HepG2 (cell line): ENCODE measurements around the gene GNG7. TPM values are rescaled to one million over a fixed set of nuclear protein-coding genes. Genes with fewer than 3 reads are reported as not detected.

ENCODE experiments used
- DZIP1 ChIP-seq: sonication (generic); formaldehyde crosslinking; IDR thresholded peaks from 2 replicates; pipeline ENCODE4 v1.5.0; 2020; ENCODE audit warnings: mild to moderate bottlenecking, missing genetic modification reagents
- ISX ChIP-seq: sonication (generic); formaldehyde crosslinking; conservative IDR thresholded peaks from 2 replicates; pipeline ENCODE4 v1.5.0; 2020; ENCODE audit warnings: missing genetic modification reagents
- SNAPC4 ChIP-seq: sonication (generic); formaldehyde crosslinking; IDR thresholded peaks from 2 replicates; pipeline ENCODE4 v1.4.0; 2020; ENCODE audit warnings: mild to moderate bottlenecking, missing genetic modification reagents
- ZNF280D ChIP-seq: sonication (generic); formaldehyde crosslinking; IDR thresholded peaks from 2 replicates; pipeline ENCODE4 v1.5.1; 2020; ENCODE audit warnings: mild to moderate bottlenecking, missing genetic modification reagents
- ZNF567 ChIP-seq: sonication (generic); formaldehyde crosslinking; IDR thresholded peaks from 2 replicates; pipeline ENCODE4 v1.8.1; 2023; ENCODE audit warnings: mild to moderate bottlenecking, missing genetic modification reagents, borderline replicate concordance
- ZNF580 ChIP-seq: IDR thresholded peaks from 2 replicates; pipeline ENCODE4 v1.6.1; 2016; ENCODE audit warnings: low read depth, borderline replicate concordance
- polyA plus RNA-seq, 8 experiments: library from polyadenylated mRNA; depleted of rRNA in 3 of 8; stranded (reverse) in 7 of 8; unstranded in 1 of 8; fragments of >200 nt; fragmentation: Illumina TruSeq in 4 of 8; extraction: Trizol in 4 of 8; gene quantifications; 2 replicates each; pipeline versions ENCODE4 v1.2.1 to v1.2.3, GENCODE V29; 2011 to 2016; ENCODE audit warnings: low read depth in 4 of 8, missing spikeins in 1 of 8, mixed read lengths in 1 of 8; ENCODE audit not compliant: insufficient read depth in 1 of 8
- total RNA-seq, 5 experiments: library from RNA; depleted of rRNA; stranded (reverse); fragments of >200 nt; fragmentation: Illumina TruSeq; extraction: Trizol; gene quantifications; 2 replicates each; pipeline ENCODE4 v1.2.3, GENCODE V29; 2016; ENCODE audit warnings: low read depth in 1 of 5
- TF ChIP-seq, protein P1 (sequence below): sonication (generic); formaldehyde crosslinking; IDR thresholded peaks from 2 replicates; pipeline ENCODE4 v1.4.0; 2020; ENCODE audit warnings: missing genetic modification reagents, borderline replicate concordance
- TF ChIP-seq, protein P2 (sequence below): sonication (generic); formaldehyde crosslinking; IDR thresholded peaks from 2 replicates; pipeline ENCODE4 v1.4.0; 2020; ENCODE audit warnings: missing genetic modification reagents

Gene GNG7
- total and polyA plus RNA-seq, 2 of the 13 experiments (the other 11 are each of a cell fraction or from before 2014, with no cell fraction given): 1.4 to 3.3 TPM

DNA sequence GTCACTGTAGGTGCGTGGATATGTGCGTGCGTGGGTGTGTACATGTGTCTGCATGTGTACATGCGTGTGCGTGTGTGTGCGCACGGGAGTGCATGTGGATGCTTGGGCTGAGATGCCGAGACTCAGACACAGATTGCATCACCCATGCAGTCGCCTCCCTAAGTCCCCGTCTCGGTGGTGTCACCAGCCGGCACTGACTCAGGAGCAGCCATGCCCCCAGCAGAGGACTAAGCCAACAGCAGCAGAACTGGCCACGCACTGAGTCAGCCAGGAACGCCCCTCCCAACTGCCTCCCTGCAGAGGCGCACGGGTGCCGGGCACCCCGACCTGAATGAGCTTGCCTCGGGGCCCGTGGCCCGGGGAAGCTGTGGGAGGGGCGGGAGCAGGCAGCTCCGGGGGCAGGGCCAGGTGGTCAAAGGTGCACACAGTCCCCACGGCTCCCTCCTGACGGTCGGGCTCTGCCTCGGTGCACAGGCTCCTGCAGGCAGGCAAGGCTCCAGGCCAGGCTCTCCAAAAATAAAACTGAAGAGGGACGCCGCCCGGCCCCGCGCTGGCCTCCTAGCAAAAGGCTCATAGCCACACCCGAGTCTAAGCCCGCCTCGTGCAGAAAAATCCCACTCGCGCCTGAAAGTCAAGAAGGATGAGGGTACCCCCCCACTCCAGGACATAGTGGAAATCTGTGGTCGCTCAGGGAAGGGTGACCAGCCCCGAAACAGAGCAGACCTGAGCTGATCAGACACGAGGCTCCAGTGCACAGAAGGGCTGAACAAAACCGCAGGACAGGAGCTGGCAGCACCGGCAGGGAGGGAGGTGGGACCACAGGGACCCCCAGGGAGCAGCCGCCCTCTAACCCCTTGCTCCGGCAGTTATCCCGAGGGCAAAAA, 177.4 kb downstream of the GNG7 start (continued):
- TF ChIP-seq ZNF280D (CRISPR knock-in tag) (no peak), DZIP1 (CRISPR knock-in tag) (no peak; the same call in 1 of the 2 replicates), SNAPC4 (CRISPR knock-in tag) (no peak), ZNF567 (CRISPR knock-in tag) (no peak), ZNF580 (CRISPR knock-in tag) (peak; percentile 38; the same call in 1 of the 2 replicates), ISX (CRISPR knock-in tag) (no peak)
- TF ChIP-seq, protein P1, sequence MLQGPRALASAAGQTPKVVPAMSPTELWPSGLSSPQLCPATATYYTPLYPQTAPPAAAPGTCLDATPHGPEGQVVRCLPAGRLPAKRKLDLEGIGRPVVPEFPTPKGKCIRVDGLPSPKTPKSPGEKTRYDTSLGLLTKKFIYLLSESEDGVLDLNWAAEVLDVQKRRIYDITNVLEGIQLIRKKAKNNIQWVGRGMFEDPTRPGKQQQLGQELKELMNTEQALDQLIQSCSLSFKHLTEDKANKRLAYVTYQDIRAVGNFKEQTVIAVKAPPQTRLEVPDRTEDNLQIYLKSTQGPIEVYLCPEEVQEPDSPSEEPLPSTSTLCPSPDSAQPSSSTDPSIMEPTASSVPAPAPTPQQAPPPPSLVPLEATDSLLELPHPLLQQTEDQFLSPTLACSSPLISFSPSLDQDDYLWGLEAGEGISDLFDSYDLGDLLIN (CRISPR knock-in tag): no peak
- TF ChIP-seq, protein P2, sequence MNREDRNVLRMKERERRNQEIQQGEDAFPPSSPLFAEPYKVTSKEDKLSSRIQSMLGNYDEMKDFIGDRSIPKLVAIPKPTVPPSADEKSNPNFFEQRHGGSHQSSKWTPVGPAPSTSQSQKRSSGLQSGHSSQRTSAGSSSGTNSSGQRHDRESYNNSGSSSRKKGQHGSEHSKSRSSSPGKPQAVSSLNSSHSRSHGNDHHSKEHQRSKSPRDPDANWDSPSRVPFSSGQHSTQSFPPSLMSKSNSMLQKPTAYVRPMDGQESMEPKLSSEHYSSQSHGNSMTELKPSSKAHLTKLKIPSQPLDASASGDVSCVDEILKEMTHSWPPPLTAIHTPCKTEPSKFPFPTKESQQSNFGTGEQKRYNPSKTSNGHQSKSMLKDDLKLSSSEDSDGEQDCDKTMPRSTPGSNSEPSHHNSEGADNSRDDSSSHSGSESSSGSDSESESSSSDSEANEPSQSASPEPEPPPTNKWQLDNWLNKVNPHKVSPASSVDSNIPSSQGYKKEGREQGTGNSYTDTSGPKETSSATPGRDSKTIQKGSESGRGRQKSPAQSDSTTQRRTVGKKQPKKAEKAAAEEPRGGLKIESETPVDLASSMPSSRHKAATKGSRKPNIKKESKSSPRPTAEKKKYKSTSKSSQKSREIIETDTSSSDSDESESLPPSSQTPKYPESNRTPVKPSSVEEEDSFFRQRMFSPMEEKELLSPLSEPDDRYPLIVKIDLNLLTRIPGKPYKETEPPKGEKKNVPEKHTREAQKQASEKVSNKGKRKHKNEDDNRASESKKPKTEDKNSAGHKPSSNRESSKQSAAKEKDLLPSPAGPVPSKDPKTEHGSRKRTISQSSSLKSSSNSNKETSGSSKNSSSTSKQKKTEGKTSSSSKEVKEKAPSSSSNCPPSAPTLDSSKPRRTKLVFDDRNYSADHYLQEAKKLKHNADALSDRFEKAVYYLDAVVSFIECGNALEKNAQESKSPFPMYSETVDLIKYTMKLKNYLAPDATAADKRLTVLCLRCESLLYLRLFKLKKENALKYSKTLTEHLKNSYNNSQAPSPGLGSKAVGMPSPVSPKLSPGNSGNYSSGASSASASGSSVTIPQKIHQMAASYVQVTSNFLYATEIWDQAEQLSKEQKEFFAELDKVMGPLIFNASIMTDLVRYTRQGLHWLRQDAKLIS (CRISPR knock-in tag): no peak
